B cell (primary cell): ENCODE results near the gene IL23A. TPM values are rescaled to one million over a fixed set of nuclear protein-coding genes. Genes with fewer than 3 reads are reported as not detected.

ENCODE experiments used
- ATAC-seq: fragments of 200-7000 bp; cut with Tn5 transposase; one replicate; pipeline ENCODE4 v1.10.0; 2021; ENCODE audit warnings: low read depth, mild to moderate bottlenecking, moderate number of reproducible peaks, moderate library complexity
- CTCF ChIA-PET: fragments of 350-600 bp; sonication (Branson Sonifier 250); formaldehyde crosslinking; loops from one replicate; lab custom pipeline; 2021; ENCODE audit warnings: antibody characterized with exemption, inconsistent platforms; lab: Charles Lee
- POLR2A ChIA-PET: fragments of 350-600 bp; sonication (Branson Sonifier 250); formaldehyde crosslinking; loops from one replicate; lab custom pipeline; 2021; ENCODE audit warnings: antibody characterized with exemption; lab: Charles Lee
- DNase-seq: peaks from one replicate; pipeline ENCODE4 v3.0.0; 2013
- H2AFZ ChIP-seq: 2 replicates; pipeline ENCODE4 v1.6.1; 2012; ENCODE audit warnings: mild to moderate bottlenecking, low read depth, low read length; ENCODE audit not compliant: insufficient read depth, poor library complexity, severe bottlenecking
- H3K27ac ChIP-seq, 2 donors: 1 replicate in 1 of 2; 2 replicates in 1 of 2; pipeline ENCODE4 v1.5.1; 2012 to 2013; ENCODE audit warnings: low read length in 2 of 2, mild to moderate bottlenecking in 2 of 2, moderate library complexity in 1 of 2
- H3K27me3 ChIP-seq, 4 experiments: fragments of 200-600 bp in 1 of 4; sonication (generic) in 1 of 4; replicated peaks in 1 of 4; 1 replicate in 2 of 4; 2 replicates in 2 of 4; pipeline versions ENCODE4 v1.6.1 to v1.7.0; 2013 to 2016; ENCODE audit warnings: low read length in 3 of 4, mild to moderate bottlenecking in 2 of 4, mixed read lengths in 1 of 4, moderate library complexity in 1 of 4; ENCODE audit not compliant: insufficient read depth in 4 of 4, control insufficient read depth in 3 of 4; ENCODE audit errors: control extremely low read depth in 1 of 4
- H3K36me3 ChIP-seq, 2 experiments: replicated peaks in 1 of 2; 1 replicate in 1 of 2; 2 replicates in 1 of 2; pipeline versions ENCODE4 v1.6.1 to v1.7.1; 2013; ENCODE audit warnings: low read length in 1 of 2; ENCODE audit not compliant: insufficient read depth in 2 of 2, control insufficient read depth in 1 of 2; ENCODE audit errors: control extremely low read depth in 1 of 2, extremely low read depth in 1 of 2
- H3K4me1 ChIP-seq, 2 donors: fragments of 200-600 bp in 1 of 2; sonication (generic) in 1 of 2; 1 replicate in 1 of 2; 2 replicates in 1 of 2; pipeline versions ENCODE4 v1.5.1 to v1.6.1; 2013 to 2017; ENCODE audit warnings: low read length in 2 of 2; ENCODE audit not compliant: control insufficient read depth in 2 of 2, insufficient read depth in 2 of 2
- H3K4me2 ChIP-seq: replicated peaks from 2 replicates; pipeline ENCODE3; 2012; ENCODE audit warnings: mild to moderate bottlenecking, low read depth, low read length; ENCODE audit not compliant: poor library complexity, severe bottlenecking
- H3K4me3 ChIP-seq, 5 experiments: fragments of 200-600 bp in 1 of 5; sonication (generic) in 1 of 5; 1 replicate in 3 of 5; 2 replicates in 2 of 5; pipeline versions ENCODE4 v1.5.1 to v1.7.0; 2011 to 2016; ENCODE audit warnings: low read length in 4 of 5, mild to moderate bottlenecking in 4 of 5, low read depth in 2 of 5, control low read depth in 1 of 5, moderate library complexity in 1 of 5; ENCODE audit not compliant: insufficient read depth in 1 of 5; ENCODE audit errors: control extremely low read depth in 1 of 5, extremely low read depth in 1 of 5
- H3K79me2 ChIP-seq: fragments of 200-600 bp; sonication (generic); one replicate; pipeline ENCODE4 v1.6.0; 2016; ENCODE audit warnings: low read length; ENCODE audit not compliant: control insufficient read depth, insufficient read depth
- H3K9ac ChIP-seq: fragments of 200-600 bp; sonication (generic); 2 replicates; pipeline ENCODE4 v1.6.1; 2017; ENCODE audit warnings: mild to moderate bottlenecking, low read length, moderate library complexity
- H3K9me3 ChIP-seq, 3 donors: one replicate each; pipeline versions ENCODE4 v1.6.1 to v1.7.1; 2013; ENCODE audit warnings: low read length in 2 of 3; ENCODE audit not compliant: control insufficient read depth in 2 of 3, insufficient read depth in 1 of 3; ENCODE audit errors: control extremely low read depth in 1 of 3
- H4K20me1 ChIP-seq: 2 replicates; pipeline ENCODE4 v1.6.0; 2012; ENCODE audit warnings: mild to moderate bottlenecking, low read length; ENCODE audit not compliant: insufficient read depth, control insufficient read depth, poor library complexity, severe bottlenecking
- H3K27ac Mint-ChIP-seq: one replicate; pipeline ENCODE4 v1.8.0; 2021; ENCODE audit warnings: mixed read lengths
- H3K27me3 Mint-ChIP-seq: one replicate; pipeline ENCODE4 v1.8.0; 2021; ENCODE audit warnings: mixed read lengths
- H3K4me1 Mint-ChIP-seq: one replicate; pipeline ENCODE4 v1.8.0; 2021; ENCODE audit warnings: mixed read lengths
- H3K4me3 Mint-ChIP-seq: one replicate; pipeline ENCODE4 v1.8.0; 2021; ENCODE audit warnings: mixed read lengths
- H3K9me3 Mint-ChIP-seq: one replicate; pipeline ENCODE4 v1.8.0; 2022; ENCODE audit warnings: mixed read lengths; ENCODE audit not compliant: insufficient read depth
- CTCF ChIP-seq: fragments of 200-600 bp; IDR thresholded peaks from one replicate; pipeline ENCODE4 v1.8.0; 2022; ENCODE audit warnings: antibody characterized with exemption, mild to moderate bottlenecking
- EZH2 ChIP-seq: IDR thresholded peaks from 2 replicates; pipeline ENCODE4 v1.6.1; 2012; ENCODE audit warnings: borderline replicate concordance, low read depth, mild to moderate bottlenecking, moderate library complexity, low read length; ENCODE audit not compliant: insufficient read depth, poor library complexity, severe bottlenecking
- WGBS: methylation state at CpG from one replicate; pipeline ENCODE4 v1.1.5; 2013; ENCODE audit warnings: missing lambda C conversion rate; ENCODE audit not compliant: insufficient coverage; 5-methylcytosine and 5-hydroxymethylcytosine counted together
- intact Hi-C: fragments of 100-400 bp; cut with micrococcal nuclease; formaldehyde crosslinking; loops from one replicate; pipeline ENCODE4 v1.10.0; 2022
- polyA plus RNA-seq: library from polyadenylated mRNA; depleted of rRNA; stranded (reverse); fragments of >200 nt; gene quantifications from 2 replicates; pipeline ENCODE4 v1.2.3, GENCODE V29; 2012
- total RNA-seq, 2 donors: library from RNA; stranded (reverse); fragments of 120-200 nt in 1 of 2; gene quantifications; 1 replicate in 1 of 2; 2 replicates in 1 of 2; pipeline versions ENCODE4 v1.2.3 to v1.2.4, GENCODE V29; 2013 to 2022

Gene IL23A
- total and polyA plus RNA-seq, 2 donors (not counting 1 experiment from before 2014, with no cell fraction given) = 20.5 to 32.6 TPM

GRCh38 chr12:56299853-56300643 lies 38.6 kb upstream of the IL23A start, which contains the start of gene CS:
Gene CS, minus strand, starts transcription at chr12:56300330. Its CDS starts 129 bp downstream, at chr12:56300201.
- 2% methylated on average over 49 of the region's 63 CpGs for WGBS
- H3K9me3 ChIP-seq = no peaks in the 10 kb centered on the region
- no peaks in the 10 kb centered on the region for H3K9me3 Mint-ChIP-seq
- peaks cover 0 to 4% of the 10 kb centered on the region in 2 experiments for H3K36me3 ChIP-seq
- H3K4me1 ChIP-seq = peaks cover 51 to 61% of the 10 kb centered on the region in 2 donors
- ATAC-seq (peak; percentile 96), DNase-seq (peak; percentile 98)
- ChIA-PET POLR2A (interaction anchor here (0.6 to 1.2 kb wide), 6 partner anchors 33 to 256 kb away, joined by 3 to 5 read pairs (median 3); partner anchors contain the start of genes ANKRD52, IL23A and SMARCC2), CTCF (interaction anchor here (1.1 kb wide), 1 partner anchor 60 kb away, joined by 4 read pairs; the partner anchor contains the start of gene STAT2)
- no peaks in the 10 kb centered on the region for H3K27me3 ChIP-seq
- peaks cover 28% of the 10 kb centered on the region for H4K20me1 ChIP-seq
- peak within 1 kb of the TSS; percentile 97 for H3K27ac Mint-ChIP-seq
- H3K79me2 ChIP-seq = peaks cover 68% of the 10 kb centered on the region
- H3K4me3 Mint-ChIP-seq = peak within 1 kb of the TSS; percentile 98
- peak within 1 kb of the TSS; percentile 81 for H3K9ac ChIP-seq
- TF ChIP-seq CTCF = no peak
- no peak for TF ChIP-seq EZH2
- H3K4me3 ChIP-seq = peak within 1 kb of the TSS; percentile 78 to 91 (median 83)
- intact Hi-C loops = loop anchor here (1.0 to 2.0 kb wide), 10 partner anchors 16 to 336 kb away; partner anchors contain the start of genes ANKRD52, NABP2, SPRYD4 and STAT2
- H3K4me1 Mint-ChIP-seq = peaks cover 57% of the 10 kb centered on the region
- H3K4me2 ChIP-seq = peak within 1 kb of the TSS; percentile 93
- peak within 1 kb of the TSS; percentile 97 for H2AFZ ChIP-seq
- H3K27ac ChIP-seq = peak within 1 kb of the TSS; percentile 92 to 95
- H3K27me3 Mint-ChIP-seq = no peaks in the 10 kb centered on the region
